ENCODE data around the gene RAX2.

DNA sequence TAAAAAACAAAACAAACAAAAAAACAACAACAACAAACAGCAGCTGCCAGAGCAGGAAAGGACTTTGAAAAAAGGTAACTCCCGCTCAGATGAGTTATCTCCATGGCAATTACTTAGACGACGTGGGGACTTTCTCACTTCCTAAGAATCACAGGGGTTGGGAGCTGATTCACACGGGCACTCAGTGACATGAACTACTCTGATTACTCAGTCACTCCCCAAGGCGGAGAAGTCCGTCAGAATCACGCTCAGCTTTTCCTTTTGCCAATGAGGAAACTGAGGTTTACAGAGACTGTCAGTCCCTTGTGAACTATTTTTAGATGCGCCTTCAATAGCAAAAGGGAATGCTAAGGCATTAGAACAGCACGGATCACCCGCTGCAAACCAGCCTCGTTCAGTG, 46.4 kb upstream of the RAX2 start:
- TF ChIP-seq, protein P1, sequence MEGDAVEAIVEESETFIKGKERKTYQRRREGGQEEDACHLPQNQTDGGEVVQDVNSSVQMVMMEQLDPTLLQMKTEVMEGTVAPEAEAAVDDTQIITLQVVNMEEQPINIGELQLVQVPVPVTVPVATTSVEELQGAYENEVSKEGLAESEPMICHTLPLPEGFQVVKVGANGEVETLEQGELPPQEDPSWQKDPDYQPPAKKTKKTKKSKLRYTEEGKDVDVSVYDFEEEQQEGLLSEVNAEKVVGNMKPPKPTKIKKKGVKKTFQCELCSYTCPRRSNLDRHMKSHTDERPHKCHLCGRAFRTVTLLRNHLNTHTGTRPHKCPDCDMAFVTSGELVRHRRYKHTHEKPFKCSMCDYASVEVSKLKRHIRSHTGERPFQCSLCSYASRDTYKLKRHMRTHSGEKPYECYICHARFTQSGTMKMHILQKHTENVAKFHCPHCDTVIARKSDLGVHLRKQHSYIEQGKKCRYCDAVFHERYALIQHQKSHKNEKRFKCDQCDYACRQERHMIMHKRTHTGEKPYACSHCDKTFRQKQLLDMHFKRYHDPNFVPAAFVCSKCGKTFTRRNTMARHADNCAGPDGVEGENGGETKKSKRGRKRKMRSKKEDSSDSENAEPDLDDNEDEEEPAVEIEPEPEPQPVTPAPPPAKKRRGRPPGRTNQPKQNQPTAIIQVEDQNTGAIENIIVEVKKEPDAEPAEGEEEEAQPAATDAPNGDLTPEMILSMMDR (IDR thresholded peaks at IDR 0.05 in 2 of 3, conservative IDR thresholded peaks at IDR 0.05 in 1 of 3; ENCODE audit: borderline replicate concordance in 1 of 3, insufficient read depth in 1 of 3, low read depth in 2 of 3, low read length in 2 of 3): no peak
- TF ChIP-seq ELF1 (IDR thresholded peaks at IDR 0.05; ENCODE audit: borderline replicate concordance, low read depth): no peak
- no peak for TF ChIP-seq FOSL1 (IDR thresholded peaks at IDR 0.05; ENCODE audit: low read depth)
- no peak for TF ChIP-seq POLR2A (IDR thresholded peaks at IDR 0.05; ENCODE audit: borderline replicate concordance, extremely low read depth, insufficient read depth, insufficient read length)
- TF ChIP-seq EZH2 (IDR thresholded peaks at IDR 0.05): no peak
- TF ChIP-seq POLR2AphosphoS5 (IDR thresholded peaks at IDR 0.05; ENCODE audit: low read depth, low read length): no peak
- no peak for TF ChIP-seq SP1 (IDR thresholded peaks at IDR 0.05; ENCODE audit: low read depth)
- TF ChIP-seq, protein P2, sequence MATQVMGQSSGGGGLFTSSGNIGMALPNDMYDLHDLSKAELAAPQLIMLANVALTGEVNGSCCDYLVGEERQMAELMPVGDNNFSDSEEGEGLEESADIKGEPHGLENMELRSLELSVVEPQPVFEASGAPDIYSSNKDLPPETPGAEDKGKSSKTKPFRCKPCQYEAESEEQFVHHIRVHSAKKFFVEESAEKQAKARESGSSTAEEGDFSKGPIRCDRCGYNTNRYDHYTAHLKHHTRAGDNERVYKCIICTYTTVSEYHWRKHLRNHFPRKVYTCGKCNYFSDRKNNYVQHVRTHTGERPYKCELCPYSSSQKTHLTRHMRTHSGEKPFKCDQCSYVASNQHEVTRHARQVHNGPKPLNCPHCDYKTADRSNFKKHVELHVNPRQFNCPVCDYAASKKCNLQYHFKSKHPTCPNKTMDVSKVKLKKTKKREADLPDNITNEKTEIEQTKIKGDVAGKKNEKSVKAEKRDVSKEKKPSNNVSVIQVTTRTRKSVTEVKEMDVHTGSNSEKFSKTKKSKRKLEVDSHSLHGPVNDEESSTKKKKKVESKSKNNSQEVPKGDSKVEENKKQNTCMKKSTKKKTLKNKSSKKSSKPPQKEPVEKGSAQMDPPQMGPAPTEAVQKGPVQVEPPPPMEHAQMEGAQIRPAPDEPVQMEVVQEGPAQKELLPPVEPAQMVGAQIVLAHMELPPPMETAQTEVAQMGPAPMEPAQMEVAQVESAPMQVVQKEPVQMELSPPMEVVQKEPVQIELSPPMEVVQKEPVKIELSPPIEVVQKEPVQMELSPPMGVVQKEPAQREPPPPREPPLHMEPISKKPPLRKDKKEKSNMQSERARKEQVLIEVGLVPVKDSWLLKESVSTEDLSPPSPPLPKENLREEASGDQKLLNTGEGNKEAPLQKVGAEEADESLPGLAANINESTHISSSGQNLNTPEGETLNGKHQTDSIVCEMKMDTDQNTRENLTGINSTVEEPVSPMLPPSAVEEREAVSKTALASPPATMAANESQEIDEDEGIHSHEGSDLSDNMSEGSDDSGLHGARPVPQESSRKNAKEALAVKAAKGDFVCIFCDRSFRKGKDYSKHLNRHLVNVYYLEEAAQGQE (IDR thresholded peaks at IDR 0.05; ENCODE audit: low read depth): no peak
- no peak for TF ChIP-seq CEBPB (IDR thresholded peaks at IDR 0.05; ENCODE audit: low read depth)
- no peak for TF ChIP-seq EZH2phosphoT487 (IDR thresholded peaks at IDR 0.05; ENCODE audit: borderline replicate concordance)
- TF ChIP-seq RAD21 (IDR thresholded peaks at IDR 0.05; ENCODE audit: low read depth): no peak

Data from HCT116 (cell line).